AG08396 (cell line): Measurements from ENCODE around the gene GNG13.

Source experiments
- DNase-seq: peaks from one replicate; pipeline ENCODE4 v3.0.0; 2012; ENCODE audit warnings: low spot score, mixed read lengths

GNG13 gene

DNA sequence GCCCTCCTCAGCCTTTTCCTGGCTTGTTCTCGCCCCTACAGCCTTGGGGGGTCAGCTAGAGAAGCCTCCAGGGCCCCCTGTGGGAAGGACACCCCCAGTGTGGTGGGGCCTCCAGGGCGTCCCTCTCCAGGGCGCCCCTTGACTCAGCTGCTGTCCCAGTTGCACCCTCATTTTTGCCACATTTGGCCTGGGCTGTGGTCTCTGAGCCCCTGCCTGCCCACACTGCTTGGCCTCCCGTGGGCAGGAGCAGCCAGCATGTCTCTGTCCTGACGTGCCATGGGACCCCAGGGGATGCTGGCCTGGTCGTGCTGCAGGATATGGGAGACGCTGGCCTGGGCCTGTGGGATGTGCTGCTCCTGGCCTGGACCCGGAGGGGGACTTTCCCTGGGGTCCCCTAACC, 7.1 kb downstream of the GNG13 start:
- DNase-seq: no peak

GRCh38 chr16:792221-792995, 8.1 kb downstream of the GNG13 start:
- DNase-seq: no peak

DNA sequence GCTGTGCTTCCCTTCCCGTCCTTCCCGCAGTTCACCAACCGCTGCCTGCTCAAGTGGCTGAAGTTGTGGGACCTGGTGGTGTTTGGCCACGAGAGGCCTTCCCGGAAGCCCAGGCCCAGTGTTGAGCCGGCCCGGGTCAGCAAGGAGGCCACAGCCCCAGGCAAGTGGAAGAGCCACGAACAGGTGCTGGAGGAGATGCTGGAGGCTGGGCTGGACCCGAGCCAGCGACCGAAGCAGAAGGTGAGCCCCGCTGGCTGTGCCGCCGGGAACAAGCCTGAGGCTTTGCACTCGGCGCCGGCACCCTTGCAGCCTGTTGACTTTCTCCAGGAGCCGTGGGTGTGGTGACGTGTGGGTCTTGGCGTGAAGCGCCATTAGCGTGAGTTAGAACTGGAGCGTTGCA, 9.4 kb downstream of the GNG13 start:
- no peak for DNase-seq

DNA sequence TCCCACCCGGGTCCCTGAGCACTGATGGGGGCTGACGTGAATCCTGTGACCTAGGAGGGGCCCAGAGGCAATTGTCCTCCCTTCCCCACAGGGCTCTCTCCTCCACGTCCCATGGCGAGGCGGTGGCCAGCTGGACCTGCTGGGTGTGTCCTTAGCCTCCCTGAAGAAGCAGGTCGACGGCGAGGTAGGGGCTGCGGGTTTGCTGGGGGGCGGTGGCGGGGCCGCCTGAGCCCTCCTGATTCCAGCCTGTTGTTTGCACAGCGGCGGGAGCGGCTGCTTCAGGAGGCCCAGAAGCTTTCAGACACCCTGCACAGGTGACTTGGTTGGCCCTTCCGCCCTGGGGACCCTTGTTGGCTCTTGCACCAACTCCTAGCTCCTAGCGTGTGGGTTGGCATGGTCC, 10.4 kb downstream of the GNG13 start:
- no peak for DNase-seq

DNA sequence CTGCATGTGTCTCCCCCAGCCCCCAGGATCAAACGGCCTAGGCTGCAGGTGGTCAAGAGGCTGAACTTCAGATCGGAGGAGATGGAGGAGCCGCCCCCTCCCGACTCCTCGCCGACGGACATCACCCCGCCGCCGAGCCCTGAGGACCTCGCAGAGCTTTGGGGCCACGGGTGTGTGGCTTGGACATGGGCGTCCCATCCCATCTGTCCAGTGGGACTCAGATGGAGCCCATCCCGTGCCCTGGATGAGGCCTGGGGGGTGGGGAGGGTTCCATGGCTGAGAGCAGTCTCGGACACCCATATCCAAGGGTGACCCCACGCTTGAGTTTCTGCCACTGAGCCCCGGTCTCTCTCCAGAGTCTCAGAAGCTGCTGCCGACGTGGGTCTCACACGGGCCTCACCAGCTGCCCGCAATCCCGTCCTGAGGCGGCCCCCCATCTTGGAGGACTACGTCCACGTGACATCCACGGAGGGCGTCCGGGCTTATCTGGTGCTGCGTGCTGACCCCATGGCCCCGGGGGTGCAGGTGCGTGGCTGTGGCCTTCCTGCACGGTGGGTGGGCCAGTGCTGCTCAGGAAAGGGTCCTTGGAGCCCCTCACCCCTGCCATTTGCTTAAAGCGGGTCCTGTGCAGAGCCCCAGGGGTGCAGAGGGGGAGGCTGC, 11.2 kb downstream of the GNG13 start:
- DNase-seq: no peak

DNA sequence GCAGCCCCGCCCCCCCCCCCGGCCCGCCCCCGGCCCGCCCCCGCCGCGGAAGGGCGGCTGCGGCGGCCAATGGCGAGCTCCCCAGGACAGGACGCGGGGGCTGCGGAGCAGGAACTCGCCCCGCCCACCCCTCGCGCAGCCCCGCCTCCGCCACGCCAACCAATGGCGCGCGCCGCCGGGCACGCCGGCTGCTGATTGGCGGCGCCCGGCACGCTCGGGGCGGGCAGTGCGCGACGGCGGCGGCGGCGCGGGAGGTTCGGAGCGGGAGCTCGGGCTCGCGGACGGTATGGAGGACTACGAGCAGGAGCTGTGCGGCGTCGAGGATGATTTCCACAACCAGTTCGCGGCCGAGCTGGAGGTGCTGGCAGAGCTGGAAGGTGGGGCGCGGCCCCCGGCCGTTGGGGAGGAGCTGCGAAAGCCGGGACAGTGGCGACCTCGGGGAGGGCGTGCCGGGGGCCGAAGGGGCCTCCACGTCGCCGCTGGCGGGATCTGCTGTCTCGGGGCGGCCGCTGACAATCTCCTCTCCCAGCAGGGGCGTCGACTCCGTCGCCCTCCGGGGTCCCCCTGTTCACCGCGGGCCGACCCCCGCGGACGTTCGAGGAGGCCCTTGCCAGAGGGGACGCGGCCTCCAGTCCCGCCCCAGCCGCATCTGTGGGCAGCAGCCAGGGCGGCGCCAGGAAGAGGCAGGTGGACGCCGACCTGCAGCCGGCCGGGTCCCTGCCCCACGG, 12.0 kb downstream of the GNG13 start, which contains the start of gene CHTF18:
CHTF18 (plus strand) TSS at position 222 of the 728 bp plus-strand sequence; CDS start at position 287, 65 bp downstream.
- peak; percentile 100 for DNase-seq

DNA sequence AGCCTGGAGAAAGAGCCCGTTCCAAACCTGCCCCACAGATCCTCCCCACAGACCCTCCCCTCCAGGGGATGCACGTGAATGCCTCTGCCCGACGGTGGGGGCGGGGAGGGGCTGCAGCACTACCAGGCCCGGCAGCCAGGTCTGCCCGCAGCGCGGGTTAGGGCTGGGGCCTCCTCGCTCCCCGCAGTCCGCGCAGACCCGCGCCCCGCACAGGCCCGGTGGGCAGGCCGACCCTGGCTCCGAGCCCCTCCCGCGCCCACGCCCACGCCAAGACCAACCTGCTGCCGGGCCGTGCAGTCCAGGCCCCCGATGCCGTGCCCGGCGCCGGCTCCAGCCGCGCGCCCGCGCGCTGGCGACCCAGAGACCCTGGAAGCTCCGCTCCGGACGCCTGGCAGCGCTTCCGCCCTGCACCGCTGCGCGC, 12.5 kb downstream of the GNG13 start, which contains the start of gene RPUSD1:
RPUSD1 (minus strand) TSS at position 404 of the 421 bp plus-strand sequence. CDS start 644 bp downstream, outside the sequence.
- DNase-seq: no peak

DNA sequence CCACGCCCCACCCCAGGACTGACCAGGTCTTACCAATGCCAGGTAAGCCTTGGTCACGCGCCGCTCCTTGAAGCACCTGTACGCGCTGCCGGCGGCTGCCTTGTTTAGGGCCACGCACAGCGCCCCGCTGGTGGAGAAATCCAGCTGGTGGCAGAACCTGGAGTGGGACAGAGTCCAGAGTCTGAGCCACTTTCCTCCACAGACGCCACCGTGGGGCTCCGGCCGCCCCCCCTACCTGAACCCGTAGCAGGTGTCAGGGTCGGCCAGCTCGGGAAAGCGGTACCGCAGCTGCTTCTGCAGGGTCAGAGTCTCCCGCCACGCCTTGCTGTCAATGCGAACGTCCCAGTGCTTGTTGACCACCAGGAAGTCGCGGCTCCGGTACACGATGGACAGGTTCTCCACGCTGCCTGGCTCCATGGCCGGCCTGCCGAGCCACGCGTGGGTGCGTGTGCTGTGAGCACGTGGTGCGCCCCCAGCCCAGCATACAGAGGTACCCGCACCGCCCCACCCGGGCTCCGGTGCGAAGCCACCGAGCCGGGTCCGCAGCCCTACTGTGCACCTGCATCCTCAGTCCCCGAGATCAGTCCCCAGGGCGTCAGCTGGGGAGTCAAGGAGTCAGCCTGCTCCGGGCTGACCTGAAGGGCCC, 13.1 kb downstream of the GNG13 start:
- DNase-seq: no peak

DNA sequence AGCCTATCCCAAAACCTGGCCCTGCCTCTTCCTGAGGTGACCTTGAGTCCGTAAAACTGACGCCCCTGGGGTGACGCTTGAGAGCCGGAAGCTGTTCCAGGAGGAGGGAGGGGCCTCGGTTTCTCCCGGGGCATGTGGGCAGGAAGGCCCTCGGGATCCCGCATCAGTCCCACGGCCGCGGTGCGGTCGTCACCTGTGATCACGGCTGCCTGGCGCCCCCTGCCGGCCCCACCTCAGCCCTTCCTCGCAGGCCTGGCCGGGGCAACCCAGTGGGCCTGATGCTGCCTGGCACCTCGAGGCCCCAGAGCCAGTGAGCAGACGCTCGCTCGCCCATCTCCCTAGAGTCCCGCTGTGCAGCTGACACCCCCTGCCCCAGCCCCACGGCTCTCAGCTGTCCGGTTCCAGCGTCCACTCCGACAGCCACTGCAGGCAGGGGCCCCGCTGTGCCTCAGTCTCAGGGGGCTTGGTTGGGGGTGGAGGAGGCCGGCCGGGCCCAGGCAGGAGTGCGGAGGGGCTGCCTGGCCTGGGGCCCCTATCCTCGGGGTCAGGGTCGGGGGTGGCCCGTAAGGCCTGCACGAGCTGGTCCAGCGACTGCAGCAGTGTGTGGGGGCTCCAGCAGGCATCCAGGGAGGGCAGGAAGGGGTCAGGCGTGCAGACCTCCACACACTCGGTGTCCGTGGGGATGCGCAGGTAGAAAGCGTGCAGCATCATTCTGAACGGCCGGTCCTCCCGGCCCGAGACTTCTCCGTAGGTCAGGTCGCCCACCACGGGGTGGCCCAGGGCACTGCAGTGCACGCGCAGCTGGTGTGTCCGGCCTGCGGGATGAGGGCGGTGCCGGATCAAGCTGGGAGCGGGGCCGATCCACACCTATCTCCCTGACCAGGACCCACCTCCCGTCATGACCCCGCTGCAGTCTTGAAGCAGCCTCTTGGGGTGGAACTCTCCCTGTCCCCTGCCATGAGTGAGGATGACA, 14.7 kb downstream of the GNG13 start:
- peak; percentile 82 for DNase-seq

DNA sequence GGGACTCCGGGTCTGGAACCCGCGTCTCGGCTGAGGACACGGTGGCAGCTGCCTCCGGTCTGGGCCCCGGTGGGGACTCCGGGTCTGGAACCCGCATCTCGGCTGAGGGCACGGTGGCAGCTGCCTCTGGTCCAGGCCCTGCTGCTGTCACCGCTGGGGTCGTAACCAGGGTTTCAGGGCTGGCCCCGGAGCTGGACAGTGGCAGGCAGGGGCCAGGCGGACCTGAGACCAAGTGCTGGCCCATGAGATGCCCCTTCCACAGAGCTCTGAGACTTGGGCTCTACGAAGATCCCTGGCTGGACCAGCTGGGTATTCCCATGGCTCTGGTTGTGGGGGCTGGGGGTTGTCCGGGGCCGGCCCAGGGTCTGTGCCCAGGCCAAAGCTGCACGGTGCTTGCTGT, 16.1 kb downstream of the GNG13 start:
- DNase-seq: no peak

GRCh38 chr16:783404-784161, 17.0 kb downstream of the GNG13 start:
- DNase-seq: no peak

DNA sequence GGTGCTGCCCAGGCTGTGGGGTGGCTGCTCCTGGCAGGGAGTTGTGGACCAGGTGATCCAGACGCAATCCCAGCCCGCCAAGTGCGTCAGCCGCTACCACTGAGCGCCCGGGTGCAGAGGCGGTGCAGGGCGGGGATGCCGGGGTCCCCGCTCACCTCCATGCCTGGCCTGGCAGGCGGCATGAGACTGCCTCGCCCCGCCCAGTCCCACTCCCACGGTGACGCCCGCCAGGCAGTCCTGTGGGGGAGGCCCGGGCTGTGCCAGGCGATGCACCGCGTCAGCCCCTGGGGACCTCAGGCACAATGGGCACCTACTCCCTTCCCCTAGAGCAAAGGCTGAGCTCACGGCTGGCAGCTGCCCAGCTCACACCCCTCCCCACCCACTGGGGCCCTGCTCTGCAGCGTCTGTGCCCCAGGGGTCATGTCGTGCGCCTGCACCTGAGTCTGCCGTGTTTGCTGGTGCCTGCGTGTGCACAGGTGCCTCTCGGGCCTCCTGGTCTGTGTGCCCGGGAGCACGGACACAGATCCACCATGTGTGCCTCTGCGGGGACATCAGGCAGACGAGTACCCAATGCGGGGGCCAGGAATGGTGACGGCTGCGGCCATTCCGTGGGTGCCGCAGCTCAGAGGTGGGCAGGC, 17.6 kb downstream of the GNG13 start:
- DNase-seq: no peak

DNA sequence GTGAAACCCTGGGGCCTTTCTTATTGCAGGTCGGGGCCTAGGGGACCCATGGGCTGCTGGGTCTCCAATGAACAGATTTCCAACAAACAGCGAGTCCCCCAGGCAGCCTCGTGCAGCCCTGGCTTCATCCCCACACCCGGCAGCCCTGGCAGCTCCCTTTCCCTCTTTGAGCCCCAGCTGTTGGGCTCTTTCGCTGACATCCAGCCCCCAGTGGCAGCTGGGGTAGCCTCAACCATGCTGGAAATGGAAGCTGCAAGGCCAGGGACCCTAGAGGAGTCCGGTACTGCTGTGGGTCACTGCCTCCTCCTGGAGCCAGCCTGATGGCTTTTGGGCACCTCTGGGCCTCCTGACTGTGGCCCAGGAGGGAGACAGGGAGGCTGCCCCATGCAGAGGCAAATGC, 18.3 kb downstream of the GNG13 start:
- no peak for DNase-seq

GRCh38 chr16:781346-782010, 19.1 kb downstream of the GNG13 start:
- DNase-seq: no peak

GRCh38 chr16:780296-780695, 20.2 kb downstream of the GNG13 start:
- no peak for DNase-seq

- no peak for DNase-seq
Observed at GRCh38 chr16:779561-779960, 21.0 kb downstream of the GNG13 start.

GRCh38 chr16:778909-779527, 21.5 kb downstream of the GNG13 start:
- DNase-seq: no peak

- no peak for DNase-seq
Observed at GRCh38 chr16:778447-778846, 22.1 kb downstream of the GNG13 start.

DNA sequence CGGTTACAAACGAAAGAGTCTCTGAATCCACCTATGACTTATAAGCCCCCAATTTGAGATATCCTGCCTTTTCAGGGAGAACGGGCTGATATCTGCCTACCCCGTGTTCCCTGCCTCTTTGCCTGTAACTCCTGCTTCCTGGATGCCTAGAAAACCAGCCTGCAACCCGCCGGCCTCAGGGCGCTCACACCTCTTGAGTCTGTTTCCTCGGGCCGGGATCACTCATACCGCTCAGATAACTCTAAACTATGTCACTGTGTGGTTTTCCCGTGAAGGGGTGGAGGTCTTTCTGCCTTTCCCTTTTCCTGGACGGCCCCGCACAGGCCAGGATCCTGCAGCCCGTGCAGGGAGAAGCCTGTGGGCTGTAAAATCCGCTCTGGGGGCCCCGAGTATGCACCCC, 22.7 kb downstream of the GNG13 start:
- DNase-seq: no peak
